Sigmoid colon (tissue), 4 donors: Measurements from ENCODE around the gene ATXN7L2.

Source experiments
- CTCF ChIP-seq, 4 experiments: fragments of 450-650 bp in 3 of 4; fragments of 200-600 bp in 1 of 4; IDR thresholded peaks; one replicate each; pipeline ENCODE4 v1.5.1; 2016 to 2019; ENCODE audit warnings: antibody characterized with exemption in 4 of 4, mild to moderate bottlenecking in 3 of 4, moderate library complexity in 2 of 4
- EP300 ChIP-seq, 4 donors: sonication (generic); formaldehyde crosslinking; IDR thresholded peaks; one replicate each; pipeline ENCODE4 v1.6.1; 2017; ENCODE audit warnings: antibody characterized with exemption in 4 of 4
- POLR2A ChIP-seq, 2 donors: fragments of 450-650 bp; IDR thresholded peaks; one replicate each; pipeline ENCODE4 v1.6.1; 2016; ENCODE audit warnings: antibody characterized with exemption in 2 of 2, mild to moderate bottlenecking in 2 of 2, moderate library complexity in 2 of 2
- POLR2AphosphoS5 ChIP-seq, 4 donors: sonication (generic); formaldehyde crosslinking; IDR thresholded peaks; one replicate each; pipeline ENCODE4 v1.6.1; 2017; ENCODE audit warnings: antibody characterized with exemption in 4 of 4

GRCh38 chr1:109517337-109517736 lies 33.6 kb downstream of the ATXN7L2 start:
- no peak for TF ChIP-seq CTCF (IDR thresholded peaks at IDR 0.05)
- no peak for TF ChIP-seq POLR2A (IDR thresholded peaks at IDR 0.05)
- TF ChIP-seq POLR2AphosphoS5 (IDR thresholded peaks at IDR 0.05): no peak
- no peak for TF ChIP-seq EP300 (IDR thresholded peaks at IDR 0.05)
